Smooth muscle cell of the brain vasculature (primary cell): ENCODE measurements around the gene CFAP58.

Source experiments
- DNase-seq: peaks from one replicate; pipeline ENCODE4 v3.0.0-alpha.2; 2012; ENCODE audit warnings: low read depth, low spot score

Gene CFAP58

GRCh38 chr10:104353325-104354048 lies at the start of gene CFAP58:
Gene CFAP58 (plus strand): TSS chr10:104353833. CDS start chr10:104353898, 65 bp downstream.
- DNase-seq: no peak

GRCh38 chr10:104304356-104304745 lies 49.3 kb upstream of the CFAP58 start:
- DNase-seq: no peak

GRCh38 chr10:104304927-104305326 lies 48.7 kb upstream of the CFAP58 start:
- no peak for DNase-seq

GRCh38 chr10:104306897-104307296 lies 46.7 kb upstream of the CFAP58 start:
- DNase-seq: no peak

- no peak for DNase-seq
Measured at GRCh38 chr10:104307576-104308438, 45.8 kb upstream of the CFAP58 start.

- no peak for DNase-seq
Measured at GRCh38 chr10:104308439-104308903, 45.2 kb upstream of the CFAP58 start.

GRCh38 chr10:104309980-104310978 lies 43.4 kb upstream of the CFAP58 start:
- DNase-seq: peak; percentile 59

- no peak for DNase-seq
Measured at GRCh38 chr10:104311184-104311720, 42.4 kb upstream of the CFAP58 start.

GRCh38 chr10:104314591-104315485 lies 38.8 kb upstream of the CFAP58 start:
- no peak for DNase-seq

GRCh38 chr10:104315486-104315921 lies 38.1 kb upstream of the CFAP58 start:
- DNase-seq: no peak

- DNase-seq: no peak
Measured at GRCh38 chr10:104316321-104317099, 37.1 kb upstream of the CFAP58 start.

- DNase-seq: no peak
Measured at GRCh38 chr10:104317269-104317710, 36.3 kb upstream of the CFAP58 start.

GRCh38 chr10:104317726-104318299 lies 35.8 kb upstream of the CFAP58 start:
- no peak for DNase-seq

- no peak for DNase-seq
Measured at GRCh38 chr10:104318326-104318725, 35.3 kb upstream of the CFAP58 start.

GRCh38 chr10:104318810-104319741 lies 34.6 kb upstream of the CFAP58 start:
- no peak for DNase-seq

GRCh38 chr10:104321226-104321625 lies 32.4 kb upstream of the CFAP58 start:
- DNase-seq: no peak

- no peak for DNase-seq
Measured at GRCh38 chr10:104321725-104322415, 31.8 kb upstream of the CFAP58 start.
